Measurements from ENCODE around the gene MRM3.

- TF ChIP-seq CTCF (conservative IDR thresholded peaks at IDR 0.05; ENCODE audit: low read length) (no peak), EZH2phosphoT487 (IDR thresholded peaks at IDR 0.05; ENCODE audit: borderline replicate concordance, low read depth, low read length) (no peak)
Observed at GRCh38 chr17:796609-797008, 14.5 kb downstream of the MRM3 start.
